ENCODE measurements around the gene PLPP2.
A peak's percentile ranks its signal among the peaks of the same experiment; 100 is the strongest.

The PLPP2 gene

GRCh38 chr19:291006-291521 is at the start of gene PLPP2:
Gene PLPP2, minus strand, starts transcription at chr19:291403. Its CDS starts 67 bp downstream, at chr19:291336.
- FAIRE-seq: peak; percentile 5
- DNase-seq (ENCODE audit: low spot score): peak; percentile 56

- no peak for FAIRE-seq
- DNase-seq (ENCODE audit: low spot score): no peak
These were observed 49.6 kb upstream of the PLPP2 start for GRCh38 chr19:340620-341385.

- DNase-seq (ENCODE audit: low spot score) (no peak), FAIRE-seq (no peak)
These were observed 48.2 kb upstream of the PLPP2 start for GRCh38 chr19:339262-339887.

- FAIRE-seq (no peak), DNase-seq (ENCODE audit: low spot score) (no peak)
These were observed 47.2 kb upstream of the PLPP2 start for GRCh38 chr19:338421-338820.

GRCh38 chr19:336067-336614 is 44.9 kb upstream of the PLPP2 start:
- no peak for DNase-seq (ENCODE audit: low spot score)
- FAIRE-seq: no peak

GRCh38 chr19:335486-336066 is 44.4 kb upstream of the PLPP2 start:
- DNase-seq (ENCODE audit: low spot score): no peak
- no peak for FAIRE-seq

GRCh38 chr19:335072-335471 is 43.9 kb upstream of the PLPP2 start:
- DNase-seq (ENCODE audit: low spot score): no peak
- FAIRE-seq: no peak

- FAIRE-seq (no peak), DNase-seq (ENCODE audit: low spot score) (no peak)
These were observed 43.3 kb upstream of the PLPP2 start for GRCh38 chr19:334296-335071.

GRCh38 chr19:330503-330902 is 39.3 kb upstream of the PLPP2 start:
- DNase-seq (ENCODE audit: low spot score) (no peak), FAIRE-seq (no peak)

GRCh38 chr19:329876-330275 is 38.7 kb upstream of the PLPP2 start:
- DNase-seq (ENCODE audit: low spot score) (no peak), FAIRE-seq (no peak)

GRCh38 chr19:328025-328505 is 36.9 kb upstream of the PLPP2 start:
- FAIRE-seq: no peak
- no peak for DNase-seq (ENCODE audit: low spot score)

- no peak for FAIRE-seq
- no peak for DNase-seq (ENCODE audit: low spot score)
These were observed 36.3 kb upstream of the PLPP2 start for GRCh38 chr19:327291-328024.

GRCh38 chr19:326871-327270 is 35.7 kb upstream of the PLPP2 start:
- FAIRE-seq (no peak), DNase-seq (ENCODE audit: low spot score) (no peak)

- DNase-seq (ENCODE audit: low spot score) (no peak), FAIRE-seq (no peak)
These were observed 34.8 kb upstream of the PLPP2 start for GRCh38 chr19:325937-326565.

GRCh38 chr19:325173-325936 is 34.2 kb upstream of the PLPP2 start:
- DNase-seq (ENCODE audit: low spot score) (no peak), FAIRE-seq (no peak)

GRCh38 chr19:324716-325115 is 33.5 kb upstream of the PLPP2 start:
- DNase-seq (ENCODE audit: low spot score) (no peak), FAIRE-seq (no peak)

- FAIRE-seq: no peak
- no peak for DNase-seq (ENCODE audit: low spot score)
These were observed 31.4 kb upstream of the PLPP2 start for GRCh38 chr19:322616-323015.

- no peak for FAIRE-seq
- no peak for DNase-seq (ENCODE audit: low spot score)
These were observed 27.2 kb upstream of the PLPP2 start for GRCh38 chr19:318509-318774.

GRCh38 chr19:317710-318508 is 26.7 kb upstream of the PLPP2 start:
- FAIRE-seq (no peak), DNase-seq (ENCODE audit: low spot score) (no peak)
